H1 (cell line): Measurements from ENCODE around the gene SHH. TPM values are rescaled to one million over a fixed set of nuclear protein-coding genes. Genes with fewer than 3 reads are reported as not detected.

Experiments
- CTCF ChIA-PET: fragments of 300-600 bp; sonication (Branson Sonifier 250); formaldehyde crosslinking; loops from one replicate; lab custom pipeline; 2021; ENCODE audit not compliant: partially characterized antibody; lab: Charles Lee
- POLR2A ChIA-PET: fragments of 300-600 bp; sonication (Branson Sonifier 250); formaldehyde crosslinking; loops from one replicate; lab custom pipeline; 2021; ENCODE audit warnings: inconsistent platforms; ENCODE audit not compliant: partially characterized antibody; lab: Charles Lee
- DNase-seq, 2 experiments: peaks; one replicate each; pipeline versions ENCODE4 v3.0.0 to v3.0.0-alpha.2; 2010 to 2022; ENCODE audit warnings: low spot score in 2 of 2, low read depth in 1 of 2, mixed read lengths in 1 of 2
- FAIRE-seq: peaks from 2 replicates; lab custom pipeline; 2011; peaks lifted over from hg19 to GRCh38; lab: Jason Lieb, UNC
- H2AFZ ChIP-seq: 2 replicates; pipeline ENCODE4 v1.8.1; 2012; ENCODE audit warnings: low read length, inconsistent platforms
- H2AK5ac ChIP-seq: 2 replicates; pipeline ENCODE4 v1.6.1; 2013; ENCODE audit warnings: low read depth, low read length
- H2BK120ac ChIP-seq: replicated peaks from 2 replicates; pipeline ENCODE3; 2013; ENCODE audit warnings: low read depth, low read length, inconsistent platforms
- H2BK12ac ChIP-seq: 2 replicates; pipeline ENCODE4 v1.6.1; 2013; ENCODE audit warnings: low read depth, low read length
- H2BK15ac ChIP-seq: 2 replicates; pipeline ENCODE4 v1.6.1; 2013; ENCODE audit warnings: low read length
- H2BK20ac ChIP-seq: 2 replicates; pipeline ENCODE4 v1.6.1; 2013; ENCODE audit warnings: low read length
- H2BK5ac ChIP-seq: 2 replicates; pipeline ENCODE4 v1.6.1; 2013; ENCODE audit warnings: low read depth, low read length
- H3K14ac ChIP-seq: 2 replicates; pipeline ENCODE4 v1.6.1; 2013; ENCODE audit warnings: inconsistent platforms; ENCODE audit not compliant: insufficient read length
- H3K18ac ChIP-seq: 2 replicates; pipeline ENCODE4 v1.6.1; 2013; ENCODE audit warnings: low read length; ENCODE audit errors: extremely low read depth
- H3K23ac ChIP-seq: 2 replicates; pipeline ENCODE4 v1.6.1; 2013; ENCODE audit warnings: inconsistent platforms; ENCODE audit not compliant: insufficient read length
- H3K23me2 ChIP-seq: 2 replicates; pipeline ENCODE4 v1.6.1; 2013; ENCODE audit warnings: low read depth, low read length
- H3K27ac ChIP-seq: 2 replicates; pipeline ENCODE4 v1.6.1; 2011; ENCODE audit warnings: low read depth, low read length, inconsistent platforms
- H3K27me3 ChIP-seq, 4 experiments: replicated peaks in 1 of 4; 1 replicate in 1 of 4; 2 replicates in 3 of 4; pipeline versions ENCODE4 v1.6.1 to v1.8.1; 2011 to 2013; ENCODE audit warnings: low read length in 3 of 4, mild to moderate bottlenecking in 3 of 4, inconsistent platforms in 2 of 4, mixed read lengths in 2 of 4, moderate library complexity in 1 of 4; ENCODE audit not compliant: control insufficient read depth in 3 of 4, insufficient read depth in 3 of 4; ENCODE audit errors: extremely low read depth in 1 of 4
- H3K36me3 ChIP-seq, 4 experiments: 2 replicates each; pipeline versions ENCODE4 v1.6.1 to v1.8.1; 2011 to 2013; ENCODE audit warnings: mild to moderate bottlenecking in 4 of 4, low read length in 3 of 4, moderate library complexity in 2 of 4, control low read depth in 1 of 4, inconsistent platforms in 1 of 4; ENCODE audit not compliant: insufficient read depth in 4 of 4, control insufficient read depth in 2 of 4
- H3K4ac ChIP-seq: replicated peaks from 2 replicates; pipeline ENCODE3; 2013; ENCODE audit warnings: low read length, low read depth, mixed read lengths, inconsistent platforms; ENCODE audit not compliant: insufficient read length
- H3K4me1 ChIP-seq, 4 experiments: replicated peaks in 1 of 4; 1 replicate in 1 of 4; 2 replicates in 3 of 4; pipeline versions ENCODE4 v1.6.1 to v1.8.1; 2011 to 2013; ENCODE audit warnings: low read length in 3 of 4, inconsistent platforms in 2 of 4, mixed read lengths in 1 of 4; ENCODE audit not compliant: insufficient read depth in 4 of 4, control insufficient read depth in 3 of 4
- H3K4me2 ChIP-seq, 2 experiments: 2 replicates each; pipeline versions ENCODE4 v1.6.1 to v1.8.1; 2011 to 2013; ENCODE audit warnings: low read depth in 2 of 2, low read length in 2 of 2, control low read depth in 1 of 2, inconsistent platforms in 1 of 2, mild to moderate bottlenecking in 1 of 2; ENCODE audit not compliant: insufficient read depth in 1 of 2
- H3K4me3 ChIP-seq, 4 experiments: fragments of 200-600, 300-600 bp in 1 of 4; sonication (generic), shearing (Covaris generic), sonication (Bioruptor Twin) in 1 of 4; 2 replicates each; pipeline versions ENCODE4 v1.5.1 to v1.8.1; 2011 to 2016; ENCODE audit warnings: low read length in 4 of 4, low read depth in 3 of 4, control low read depth in 2 of 4, inconsistent platforms in 2 of 4, mild to moderate bottlenecking in 2 of 4, mixed read lengths in 1 of 4, moderate library complexity in 1 of 4; ENCODE audit not compliant: insufficient read depth in 2 of 4; ENCODE audit errors: extremely low read depth in 1 of 4
- H3K56ac ChIP-seq: replicated peaks from 2 replicates; pipeline ENCODE3; 2013; ENCODE audit warnings: low read depth, mild to moderate bottlenecking, mixed read lengths, low read length, inconsistent platforms; ENCODE audit not compliant: insufficient read length
- H3K79me1 ChIP-seq: 2 replicates; pipeline ENCODE4 v1.6.1; 2013; ENCODE audit warnings: low read depth, low read length, control low read depth
- H3K79me2 ChIP-seq, 2 experiments: 2 replicates each; pipeline versions ENCODE4 v1.6.1 to v1.8.1; 2012 to 2013; ENCODE audit warnings: low read length in 2 of 2, mild to moderate bottlenecking in 2 of 2, inconsistent platforms in 1 of 2; ENCODE audit not compliant: insufficient read depth in 2 of 2, control insufficient read depth in 1 of 2
- H3K9ac ChIP-seq, 4 experiments: replicated peaks in 1 of 4; 1 replicate in 1 of 4; 2 replicates in 3 of 4; pipeline versions ENCODE4 v1.6.1 to v1.8.1; 2011 to 2013; ENCODE audit warnings: low read depth in 3 of 4, low read length in 3 of 4, control low read depth in 2 of 4, mild to moderate bottlenecking in 2 of 4, moderate library complexity in 2 of 4, inconsistent platforms in 1 of 4; ENCODE audit errors: extremely low read depth in 1 of 4
- H3K9me3 ChIP-seq, 2 experiments: 2 replicates each; pipeline versions ENCODE4 v1.6.1 to v1.8.1; 2012 to 2013; ENCODE audit warnings: mild to moderate bottlenecking in 2 of 2, moderate library complexity in 2 of 2, control low read depth in 1 of 2, inconsistent platforms in 1 of 2, low read depth in 1 of 2, low read length in 1 of 2, mixed read lengths in 1 of 2; ENCODE audit not compliant: insufficient read depth in 2 of 2
- H4K20me1 ChIP-seq, 2 experiments: replicated peaks in 1 of 2; 2 replicates each; pipeline versions ENCODE3 to v1.8.1; 2011 to 2013; ENCODE audit warnings: inconsistent platforms in 2 of 2, low read length in 2 of 2, mild to moderate bottlenecking in 1 of 2; ENCODE audit not compliant: insufficient read depth in 2 of 2, control insufficient read depth in 1 of 2
- H4K5ac ChIP-seq: 2 replicates; pipeline ENCODE4 v1.6.1; 2013; ENCODE audit warnings: low read length, low read depth, mixed read lengths, inconsistent platforms; ENCODE audit not compliant: insufficient read length
- H4K8ac ChIP-seq: 2 replicates; pipeline ENCODE4 v1.8.0; 2013; ENCODE audit warnings: mild to moderate bottlenecking, moderate library complexity, low read length, inconsistent platforms; ENCODE audit not compliant: insufficient read depth; ENCODE audit errors: extremely low read depth
- H4K91ac ChIP-seq: replicated peaks from 2 replicates; pipeline ENCODE3; 2013; ENCODE audit warnings: low read length, mixed read lengths, inconsistent platforms; ENCODE audit not compliant: insufficient read length
- CEBPB ChIP-seq: IDR thresholded peaks from 2 replicates; pipeline ENCODE4 v1.6.1; 2012; ENCODE audit warnings: low read depth, low read length
- GABPA ChIP-seq: IDR thresholded peaks from 2 replicates; pipeline ENCODE4 v1.6.1; 2011; ENCODE audit warnings: mild to moderate bottlenecking, low read length, moderate library complexity, borderline replicate concordance; ENCODE audit not compliant: insufficient read depth
- HDAC2 ChIP-seq, 2 experiments: fragments of 300-600 bp in 1 of 2; sonication (generic) in 1 of 2; IDR thresholded peaks; 2 replicates each; pipeline ENCODE4 v1.6.1; 2011 to 2012; ENCODE audit warnings: low read depth in 2 of 2, low read length in 2 of 2, mild to moderate bottlenecking in 2 of 2, moderate library complexity in 2 of 2, borderline replicate concordance in 1 of 2, inconsistent platforms in 1 of 2
- JUND ChIP-seq: IDR thresholded peaks from 2 replicates; pipeline ENCODE4 v1.6.1; 2011; ENCODE audit warnings: mild to moderate bottlenecking, improper control_type of control experiment, low read length
- POLR2AphosphoS5 ChIP-seq: IDR thresholded peaks from 2 replicates; pipeline ENCODE4 v1.6.1; 2011; ENCODE audit warnings: low read depth, low read length
- RFX5 ChIP-seq: IDR thresholded peaks from 2 replicates; pipeline ENCODE4 v1.6.1; 2011; ENCODE audit warnings: low read depth, low read length, improper control_type of control experiment, borderline replicate concordance
- RXRA ChIP-seq: IDR thresholded peaks from 2 replicates; pipeline ENCODE4 v1.6.1; 2011; ENCODE audit warnings: low read depth, mild to moderate bottlenecking, low read length, moderate library complexity; ENCODE audit not compliant: insufficient read depth
- SIX5 ChIP-seq: IDR thresholded peaks from 2 replicates; pipeline ENCODE4 v1.6.1; 2011; ENCODE audit warnings: mild to moderate bottlenecking, low read depth, low read length
- SP2 ChIP-seq: IDR thresholded peaks from 2 replicates; pipeline ENCODE4 v1.6.1; 2012; ENCODE audit warnings: mild to moderate bottlenecking, low read length, inconsistent platforms
- SRF ChIP-seq: IDR thresholded peaks from 2 replicates; pipeline ENCODE4 v1.6.1; 2011; ENCODE audit warnings: mild to moderate bottlenecking, low read depth, low read length, moderate library complexity
- SUZ12 ChIP-seq: fragments of 200-600 bp; sonication (generic); IDR thresholded peaks from 2 replicates; pipeline ENCODE4 v1.6.1; 2012; ENCODE audit warnings: mild to moderate bottlenecking, inconsistent platforms, low read length, moderate library complexity, mixed read lengths
- ZNF274 ChIP-seq: IDR thresholded peaks from 2 replicates; pipeline ENCODE4 v1.7.0; 2012; ENCODE audit warnings: low read length, borderline replicate concordance; ENCODE audit errors: extremely low read depth
- WGBS, 2 experiments: shearing (Covaris generic) in 1 of 2; methylation state at CpG; one replicate each; pipeline versions ENCODE4 v1.1.6 to v1.1.7; 2013 to 2015; ENCODE audit warnings: low lambda C conversion rate in 2 of 2, mixed read lengths in 2 of 2, inconsistent platforms in 1 of 2, low coverage in 1 of 2, missing lambda C conversion rate in 1 of 2; ENCODE audit not compliant: insufficient replicate concordance in 2 of 2, insufficient coverage in 1 of 2, insufficient read length in 1 of 2; ENCODE audit errors: extremely low coverage in 1 of 2, missing lambda C conversion rate in 1 of 2; 5-methylcytosine and 5-hydroxymethylcytosine counted together
- polyA plus RNA-seq, 7 experiments: library from polyadenylated mRNA; depleted of rRNA in 3 of 7; stranded (reverse) in 5 of 7; unstranded in 2 of 7; fragments of >200 nt in 5 of 7; fragments of 200-250 nt in 2 of 7; gene quantifications; 1 replicate in 5 of 7; 2 replicates in 1 of 7; 4 replicates in 1 of 7; pipeline versions ENCODE4 v1.2.1 to v1.2.3, GENCODE V29; 2011 to 2013; ENCODE audit warnings: missing spikeins in 2 of 7, mixed read lengths in 2 of 7
- total RNA-seq: library from RNA; stranded (reverse); fragmentation: NEBNext Ultra II Directional; extraction: Animal tissue kit (Norgen Biotek cat#: 25700); gene quantifications from 2 replicates; pipeline ENCODE4 v1.2.1, GENCODE V29; 2021
- TF ChIP-seq, protein P1 (sequence below): IDR thresholded peaks from 2 replicates; pipeline ENCODE4 v1.6.1; 2011; ENCODE audit warnings: low read depth, mild to moderate bottlenecking, low read length; ENCODE audit not compliant: insufficient read depth

Gene SHH
- total and polyA plus RNA-seq, 2 of the 8 experiments (the other 6 are each of a cell fraction or from before 2014, with no cell fraction given) = not detected

GRCh38 chr7:155802906-155803417 lies 9.3 kb downstream of the SHH start:
- CTCF ChIA-PET = no interaction called here
- TF ChIP-seq, protein P1, sequence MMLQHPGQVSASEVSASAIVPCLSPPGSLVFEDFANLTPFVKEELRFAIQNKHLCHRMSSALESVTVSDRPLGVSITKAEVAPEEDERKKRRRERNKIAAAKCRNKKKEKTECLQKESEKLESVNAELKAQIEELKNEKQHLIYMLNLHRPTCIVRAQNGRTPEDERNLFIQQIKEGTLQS = no peak
- TF ChIP-seq HDAC2 (IDR thresholded peaks at IDR 0.05; ENCODE audit: borderline replicate concordance in 1 of 2, low read depth in 2 of 2, low read length in 2 of 2) (0 out of 4 replicates have a peak, but pooled peaks of 1 of the 2 experiments have one; percentile 19), SIX5 (no peak), JUND (no peak), RXRA (no peak), RFX5 (no peak), CEBPB (no peak), ZNF274 (no peak), SUZ12 (no peak), SP2 (no peak), SRF (no peak), POLR2AphosphoS5 (no peak), GABPA (no peak)

More at GRCh38 chr7:155802906-155803417, 9.3 kb downstream of the SHH start:
- Histone ChIP-seq H3K14ac (no peak overlapping the region), H2BK20ac (no peak overlapping the region; the same call in 1 of the 2 replicates), H3K27me3 (peaks cover 59 to 100% (median 93%) of the 10 kb centered on the region in 4 experiments), H3K4me1 (peaks cover 8 to 33% (median 26%) of the 10 kb centered on the region in 4 experiments), H3K4ac (no peak overlapping the region), H4K91ac (no peak overlapping the region), H3K36me3 (peaks cover 0 to 6% (median 0%) of the 10 kb centered on the region in 4 experiments; a peak in 2 of 8 replicates), H3K9me3 (peaks cover 0 to 8% of the 10 kb centered on the region in 2 experiments; a peak in 2 of 4 replicates), H3K9ac (no peak overlapping the region), H2AK5ac (no peak overlapping the region), H4K20me1 (peaks cover 10 to 11% of the 10 kb centered on the region in 2 experiments), H2BK120ac (no peak overlapping the region), H4K5ac (no peak overlapping the region), H3K79me1 (no peaks in the 10 kb centered on the region), H3K23ac (no peak overlapping the region), H2BK5ac (no peak overlapping the region), H2BK12ac (no peak overlapping the region; the same call in 1 of the 2 replicates), H4K8ac (peak overlapping the region; percentile 46; the same call in 1 of the 2 replicates), H3K18ac (no peak overlapping the region), H3K4me2 (peak overlapping the region; percentile 40 to 78; a peak in 2 of 4 replicates), H3K56ac (no peak overlapping the region), H3K23me2 (peaks cover 9% of the 10 kb centered on the region; the same call in 1 of the 2 replicates), H3K27ac (no peak overlapping the region), H2BK15ac (no peak overlapping the region), H2AFZ (0 out of 2 replicates have a peak overlapping the region, but pooled peaks have one; percentile 27), H3K4me3 (peak overlapping the region in 1 of 4 experiments; percentile 56; a peak in 2 of 8 replicates), H3K79me2 (no peaks in the 10 kb centered on the region)
- no peak for DNase-seq
- POLR2A ChIA-PET = no interaction called here
- WGBS, 2 experiments = 17% methylated on average over 14 of the region's 70 CpGs; no CpG with 5 or more reads in 1 of the 2 experiments
- FAIRE-seq = no peak
